Measurements from ENCODE around the gene TEP1. TPM values are rescaled to one million over a fixed set of nuclear protein-coding genes. Genes with fewer than 3 reads are reported as not detected.
A peak's percentile ranks its signal among the peaks of the same experiment; 100 is the strongest.

TEP1 gene
- total and polyA plus RNA-seq, 2 of the 13 experiments (the other 11 are each of a cell fraction or from before 2014, with no cell fraction given): 11.0 to 12.8 TPM

- peak; percentile 52; the same call in 1 of the 2 replicates for TF ChIP-seq HBP1 (CRISPR knock-in tag; IDR thresholded peaks at IDR 0.05; ENCODE audit: low read depth)
- TF ChIP-seq SMC3 (IDR thresholded peaks at IDR 0.05; ENCODE audit: low read length): peak; percentile 8; the same call in 1 of the 2 replicates
- TF ChIP-seq SNAI1 (CRISPR knock-in tag; IDR thresholded peaks at IDR 0.05; ENCODE audit: borderline replicate concordance): peak; percentile 59; the same call in 1 of the 2 replicates
- TF ChIP-seq ZNF350 (CRISPR knock-in tag; IDR thresholded peaks at IDR 0.05; ENCODE audit: borderline replicate concordance, low read depth): peak; percentile 98; the same call in 1 of the 2 replicates
- peak; percentile 72 for TF ChIP-seq AGO1 (IDR thresholded peaks at IDR 0.05; ENCODE audit: low read depth, low read length, poor library complexity, severe bottlenecking)
- 0 out of 2 replicates have a peak, but pooled peaks have one; percentile 48 for TF ChIP-seq ZNF251 (CRISPR knock-in tag; IDR thresholded peaks at IDR 0.05)
- peak; percentile 90 for TF ChIP-seq ZSCAN29 (CRISPR knock-in tag; conservative IDR thresholded peaks at IDR 0.05)
- no peak for TF ChIP-seq TRIM22 (IDR thresholded peaks at IDR 0.05)
- TF ChIP-seq IKZF4 (CRISPR knock-in tag; IDR thresholded peaks at IDR 0.05; ENCODE audit: borderline replicate concordance, low read depth, not compliant biosample characterization): peak; percentile 89
- no peak for TF ChIP-seq ZNF3 (CRISPR knock-in tag; IDR thresholded peaks at IDR 0.05)
- peak; percentile 91; the same call in 1 of the 2 replicates for TF ChIP-seq E2F2 (CRISPR knock-in tag; IDR thresholded peaks at IDR 0.05; ENCODE audit: borderline replicate concordance)
- TF ChIP-seq UBTF (CRISPR knock-in tag; IDR thresholded peaks at IDR 0.05): peak; percentile 99
- 0 out of 2 replicates have a peak, but pooled peaks have one; percentile 21 for TF ChIP-seq CAMTA2 (CRISPR knock-in tag; IDR thresholded peaks at IDR 0.05; ENCODE audit: borderline replicate concordance)
- TF ChIP-seq NFIC (IDR thresholded peaks at IDR 0.05; ENCODE audit: low read length): no peak; the same call in 1 of the 2 replicates
- TF ChIP-seq CHD2 (IDR thresholded peaks at IDR 0.05; ENCODE audit: low read depth, low read length): peak; percentile 94
- TF ChIP-seq NR0B2 (CRISPR knock-in tag; IDR thresholded peaks at IDR 0.05): 0 out of 2 replicates have a peak, but pooled peaks have one; percentile 57
- TF ChIP-seq ZNF331 (CRISPR knock-in tag; IDR thresholded peaks at IDR 0.05): peak; percentile 84
- TF ChIP-seq ZNF354B (CRISPR knock-in tag; IDR thresholded peaks at IDR 0.05): 0 out of 2 replicates have a peak, but pooled peaks have one; percentile 79
- TF ChIP-seq ZFP41 (CRISPR knock-in tag; IDR thresholded peaks at IDR 0.05; ENCODE audit: borderline replicate concordance): no peak; the same call in 1 of the 2 replicates
- TF ChIP-seq PLSCR1 (CRISPR knock-in tag; IDR thresholded peaks at IDR 0.05; ENCODE audit: borderline replicate concordance): no peak
- TF ChIP-seq HMG20A (CRISPR knock-in tag; IDR thresholded peaks at IDR 0.05; ENCODE audit: borderline replicate concordance): peak; percentile 61; the same call in 1 of the 2 replicates
Measured at GRCh38 chr14:20343092-20343861, 70.0 kb downstream of the TEP1 start, which contains the start of gene PARP2 (continued).
